ENCODE data around the gene DDIT3. TPM values are rescaled to one million over a fixed set of nuclear protein-coding genes. Genes with fewer than 3 reads are reported as not detected.

DDIT3 gene
- polyA plus RNA-seq, 1 donor from 2014 or later, result 24.0 TPM

GRCh38 chr12:57528176-57528575, 7.9 kb upstream of the DDIT3 start:
- H4K20me1 ChIP-seq (ENCODE audit: insufficient read depth), result no peaks in the 10 kb centered on the region
- H3K27me3 ChIP-seq (ENCODE audit: insufficient read depth, low read depth, low read length), result no peaks in the 10 kb centered on the region
- H3K9me2 ChIP-seq (ENCODE audit: insufficient read depth, low read length), result no peaks in the 10 kb centered on the region
- H3K27ac ChIP-seq (ENCODE audit: low read length), result no peak overlapping the region
- no peak for TF ChIP-seq EZH2 (IDR thresholded peaks at IDR 0.05; ENCODE audit: borderline replicate concordance, insufficient read depth, low read length, poor library complexity, severe bottlenecking)
- no peak for TF ChIP-seq TAF1 (IDR thresholded peaks at IDR 0.05; ENCODE audit: low read depth)
- TF ChIP-seq EP300 (conservative IDR thresholded peaks at IDR 0.05; ENCODE audit: poor library complexity, severe bottlenecking), result no peak
- no peak for TF ChIP-seq MXI1 (conservative IDR thresholded peaks at IDR 0.05; ENCODE audit: poor library complexity, severe bottlenecking)
- TF ChIP-seq RAD21 (conservative IDR thresholded peaks at IDR 0.05), result no peak
- no peak for TF ChIP-seq CTCF (IDR thresholded peaks at IDR 0.05; ENCODE audit: poor library complexity, severe bottlenecking)
- no peak for TF ChIP-seq REST (IDR thresholded peaks at IDR 0.05; ENCODE audit: borderline replicate concordance)
- no peak for TF ChIP-seq POLR2AphosphoS5 (IDR thresholded peaks at IDR 0.05)
- no peak for TF ChIP-seq SMC3 (conservative IDR thresholded peaks at IDR 0.05; ENCODE audit: poor library complexity)
- H3K4me2 ChIP-seq (ENCODE audit: low read length), result no peak overlapping the region
- peaks cover 4% of the 10 kb centered on the region for H3F3A ChIP-seq (ENCODE audit: insufficient read depth, low read length, poor library complexity, severe bottlenecking)
- no peaks in the 10 kb centered on the region for H3K36me3 ChIP-seq (ENCODE audit: insufficient read depth, low read length)
- peaks cover 18% of the 10 kb centered on the region for H3K79me2 ChIP-seq (replicated peaks; ENCODE audit: insufficient read depth, low read length)
- no peaks in the 10 kb centered on the region for H3K9me3 ChIP-seq (ENCODE audit: low read length)
- H2AFZ ChIP-seq (ENCODE audit: low read depth, low read length), result no peak overlapping the region
- no peak overlapping the region for H3K4me3 ChIP-seq (ENCODE audit: low read length)
- H3K9ac ChIP-seq (ENCODE audit: low read length), result no peak overlapping the region

- Histone ChIP-seq H3K4me2 (ENCODE audit: low read length) (no peak overlapping the region), H3K9me2 (ENCODE audit: insufficient read depth, low read length) (no peaks in the 10 kb centered on the region), H3K4me3 (ENCODE audit: low read length) (no peak overlapping the region), H3K27me3 (ENCODE audit: insufficient read depth, low read depth, low read length) (no peaks in the 10 kb centered on the region), H3K9me3 (ENCODE audit: low read length) (no peaks in the 10 kb centered on the region), H3F3A (ENCODE audit: insufficient read depth, low read length, poor library complexity, severe bottlenecking) (peaks cover 4% of the 10 kb centered on the region), H3K9ac (ENCODE audit: low read length) (no peak overlapping the region), H4K20me1 (ENCODE audit: insufficient read depth) (no peaks in the 10 kb centered on the region), H3K79me2 (replicated peaks; ENCODE audit: insufficient read depth, low read length) (peaks cover 18% of the 10 kb centered on the region), H3K36me3 (ENCODE audit: insufficient read depth, low read length) (no peaks in the 10 kb centered on the region), H2AFZ (ENCODE audit: low read depth, low read length) (no peak overlapping the region), H3K27ac (ENCODE audit: low read length) (no peak overlapping the region)
- TF ChIP-seq MXI1 (conservative IDR thresholded peaks at IDR 0.05; ENCODE audit: poor library complexity, severe bottlenecking), result no peak
- no peak for TF ChIP-seq EP300 (conservative IDR thresholded peaks at IDR 0.05; ENCODE audit: poor library complexity, severe bottlenecking)
- no peak for TF ChIP-seq CTCF (IDR thresholded peaks at IDR 0.05; ENCODE audit: poor library complexity, severe bottlenecking)
- no peak for TF ChIP-seq REST (IDR thresholded peaks at IDR 0.05; ENCODE audit: borderline replicate concordance)
- no peak for TF ChIP-seq EZH2 (IDR thresholded peaks at IDR 0.05; ENCODE audit: borderline replicate concordance, insufficient read depth, low read length, poor library complexity, severe bottlenecking)
- TF ChIP-seq TAF1 (IDR thresholded peaks at IDR 0.05; ENCODE audit: low read depth), result no peak
- no peak for TF ChIP-seq SMC3 (conservative IDR thresholded peaks at IDR 0.05; ENCODE audit: poor library complexity)
- no peak for TF ChIP-seq POLR2AphosphoS5 (IDR thresholded peaks at IDR 0.05)
- no peak for TF ChIP-seq RAD21 (conservative IDR thresholded peaks at IDR 0.05)
Observed at GRCh38 chr12:57527184-57527583, 6.9 kb upstream of the DDIT3 start.
